Psoas muscle (tissue), 8 donors: ENCODE measurements around the gene PYCR2. TPM values are rescaled to one million over a fixed set of nuclear protein-coding genes. Genes with fewer than 3 reads are reported as not detected.

Source experiments
- ATAC-seq, 4 donors: fragments of 200-7000 bp; cut with Tn5 transposase; one replicate each; pipeline ENCODE4 v1.9.1; 2020; ENCODE audit warnings: moderate library complexity in 3 of 4, mild to moderate bottlenecking in 2 of 4
- DNase-seq, 2 donors: peaks; one replicate each; pipeline ENCODE4 v3.0.0-alpha.2; 2020
- H3K27ac ChIP-seq: fragments of 200-600 bp; one replicate; pipeline ENCODE4 v1.8.0; 2022
- H3K27me3 ChIP-seq, 3 donors: fragments of 200-600 bp in 1 of 3; one replicate each; pipeline versions ENCODE4 v1.6.1 to v1.8.0; 2013 to 2022; ENCODE audit warnings: low read length in 2 of 3, mild to moderate bottlenecking in 2 of 3, moderate library complexity in 1 of 3; ENCODE audit not compliant: insufficient read depth in 3 of 3
- H3K36me3 ChIP-seq, 2 donors: fragments of 200-600 bp in 1 of 2; one replicate each; pipeline versions ENCODE4 v1.6.1 to v1.8.0; 2013 to 2022; ENCODE audit warnings: low read depth in 1 of 2, mild to moderate bottlenecking in 1 of 2, moderate library complexity in 1 of 2; ENCODE audit not compliant: insufficient read depth in 1 of 2
- H3K4me1 ChIP-seq: fragments of 200-600 bp; one replicate; pipeline ENCODE4 v1.8.0; 2022
- H3K4me3 ChIP-seq: fragments of 200-600 bp; one replicate; pipeline ENCODE4 v1.8.0; 2022; ENCODE audit warnings: mild to moderate bottlenecking
- H3K9me3 ChIP-seq: fragments of 200-600 bp; one replicate; pipeline ENCODE4 v1.8.0; 2022
- WGBS, 3 donors: extraction: QIAGEN DNeasy Blood & Tissue Kit; methylation state at CpG; one replicate each; pipeline versions ENCODE4 v1.1.6 to v1.1.7; 2013; 5-methylcytosine and 5-hydroxymethylcytosine counted together
- intact Hi-C, 2 donors: fragments of 100-400 bp; cut with DNase I; formaldehyde crosslinking; loops; one replicate each; pipeline versions ENCODE4 v1.11.0 to v1.14.2; 2022
- polyA plus RNA-seq, 3 donors: library from polyadenylated mRNA; stranded (reverse); fragments of 200-250 nt; gene quantifications; one replicate each; pipeline ENCODE4 v1.2.3, GENCODE V29; 2013
- total RNA-seq, 4 donors: library from RNA; stranded (reverse); fragmentation: NEBNext Ultra II Directional in 2 of 4; extraction: Animal tissue kit (Norgen Biotek cat#: 25700) in 2 of 4; gene quantifications; one replicate each; pipeline versions ENCODE4 v1.2.1 to v1.2.4, GENCODE V29; 2021 to 2023
- TF ChIP-seq, protein P1 (sequence below): fragments of 200-600 bp; IDR thresholded peaks from one replicate; pipeline ENCODE4 v1.8.0; 2022; ENCODE audit warnings: antibody characterized with exemption
- donor health status: healthy with polysubstance abuse.
- donor health status: DM: no; HTN: no; CAD: no; lungs with moderate emphysema.
- donor health status: Bipolar disorder and iron deficiency.
- donor health status: healthy.
- donor health status: DM: yes; HTN: yes; CAD: no.
- donor health status: DM: no; HTN: no; CAD: no.
- donor health status: DM: no; HTN: no; CAD: no.
- donor health status: DM: yes; HTN: yes; CAD: no.

Gene PYCR2
- total and polyA plus RNA-seq, 7 donors = 34.9 to 70.2 (median 52.0) TPM

- ATAC-seq = no peak
- no peak overlapping the region for H3K4me3 ChIP-seq
- H3K9me3 ChIP-seq = no peaks in the 10 kb centered on the region
- TF ChIP-seq, protein P1, sequence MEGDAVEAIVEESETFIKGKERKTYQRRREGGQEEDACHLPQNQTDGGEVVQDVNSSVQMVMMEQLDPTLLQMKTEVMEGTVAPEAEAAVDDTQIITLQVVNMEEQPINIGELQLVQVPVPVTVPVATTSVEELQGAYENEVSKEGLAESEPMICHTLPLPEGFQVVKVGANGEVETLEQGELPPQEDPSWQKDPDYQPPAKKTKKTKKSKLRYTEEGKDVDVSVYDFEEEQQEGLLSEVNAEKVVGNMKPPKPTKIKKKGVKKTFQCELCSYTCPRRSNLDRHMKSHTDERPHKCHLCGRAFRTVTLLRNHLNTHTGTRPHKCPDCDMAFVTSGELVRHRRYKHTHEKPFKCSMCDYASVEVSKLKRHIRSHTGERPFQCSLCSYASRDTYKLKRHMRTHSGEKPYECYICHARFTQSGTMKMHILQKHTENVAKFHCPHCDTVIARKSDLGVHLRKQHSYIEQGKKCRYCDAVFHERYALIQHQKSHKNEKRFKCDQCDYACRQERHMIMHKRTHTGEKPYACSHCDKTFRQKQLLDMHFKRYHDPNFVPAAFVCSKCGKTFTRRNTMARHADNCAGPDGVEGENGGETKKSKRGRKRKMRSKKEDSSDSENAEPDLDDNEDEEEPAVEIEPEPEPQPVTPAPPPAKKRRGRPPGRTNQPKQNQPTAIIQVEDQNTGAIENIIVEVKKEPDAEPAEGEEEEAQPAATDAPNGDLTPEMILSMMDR = no peak
- intact Hi-C loops = no loop called here
- no peaks in the 10 kb centered on the region for H3K27me3 ChIP-seq
- no peak for DNase-seq
- no peak overlapping the region for H3K27ac ChIP-seq
- WGBS, 3 donors = 72 to 76% (median 74%) methylated on average over 2 of the region's 2 CpGs
- H3K36me3 ChIP-seq = peaks cover 0 to 1% of the 10 kb centered on the region in 2 donors
- H3K4me1 ChIP-seq = no peaks in the 10 kb centered on the region
Measured at GRCh38 chr1:225908773-225909172, 15.3 kb downstream of the PYCR2 start.

DNA sequence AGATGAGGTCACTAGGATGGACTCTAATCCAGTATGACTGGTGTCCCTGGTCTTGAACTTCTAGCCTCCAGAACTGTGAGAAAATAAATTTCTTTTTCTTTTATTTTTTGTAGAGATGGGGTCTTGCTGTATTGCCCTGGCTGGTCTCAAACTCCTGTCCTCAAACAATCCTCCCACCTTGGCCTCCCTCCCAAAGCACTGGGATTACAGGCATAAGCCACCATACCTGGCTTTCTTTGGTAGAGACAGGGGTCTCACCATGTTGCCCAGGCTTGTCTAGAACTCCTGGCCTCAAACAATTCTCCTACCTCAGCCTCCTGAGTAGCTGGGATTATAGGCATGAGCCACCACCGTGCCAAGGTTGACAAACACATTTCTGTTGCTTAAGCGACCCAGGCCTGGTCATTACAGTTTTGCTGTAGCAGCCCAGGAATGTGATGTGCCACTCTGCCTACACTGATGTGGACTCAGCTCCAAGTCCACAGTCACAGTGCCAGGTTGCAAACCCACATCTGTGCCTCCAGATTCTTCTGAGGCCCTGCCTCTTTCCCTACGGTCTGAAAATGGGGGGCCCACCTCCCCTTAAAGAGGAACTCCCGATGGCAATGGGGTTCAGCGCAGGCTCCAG is 15.9 kb downstream of the PYCR2 start:
- intact Hi-C loops = no loop called here
- no peak overlapping the region for H3K4me3 ChIP-seq
- no peaks in the 10 kb centered on the region for H3K4me1 ChIP-seq
- H3K27ac ChIP-seq = no peak overlapping the region
- H3K9me3 ChIP-seq = no peaks in the 10 kb centered on the region
- ATAC-seq = no peak
- H3K36me3 ChIP-seq = no peaks in the 10 kb centered on the region
- TF ChIP-seq, protein P1 = no peak
- no peak for DNase-seq
- no peaks in the 10 kb centered on the region for H3K27me3 ChIP-seq
- WGBS, 3 donors = 66 to 80% (median 76%) methylated on average over 5 of the region's 5 CpGs

DNA sequence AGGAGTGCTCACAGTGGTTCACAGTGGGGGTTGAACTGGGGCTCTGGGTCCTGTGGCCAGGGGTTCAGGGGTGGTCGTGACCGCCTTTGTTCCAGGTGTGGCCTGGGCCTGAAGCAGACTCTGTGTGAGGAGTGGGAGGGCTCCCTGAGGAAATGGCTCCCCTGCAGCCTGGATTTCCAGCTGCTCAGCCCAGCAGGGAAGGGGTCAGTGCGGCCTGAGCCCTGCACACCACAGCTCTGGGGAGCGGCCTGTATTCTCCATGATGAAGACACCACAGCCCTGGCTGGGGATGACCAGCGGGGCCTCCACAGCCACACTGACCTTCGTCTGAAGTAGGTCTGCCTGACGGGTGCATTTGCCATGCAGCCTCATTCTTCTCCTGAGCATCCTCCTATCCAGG is 16.7 kb downstream of the PYCR2 start:
- no peak overlapping the region for H3K4me3 ChIP-seq
- TF ChIP-seq, protein P1 = no peak
- no peaks in the 10 kb centered on the region for H3K9me3 ChIP-seq
- intact Hi-C loops = no loop called here
- no peaks in the 10 kb centered on the region for H3K27me3 ChIP-seq
- 94 to 97% (median 97%) methylated on average over 5 to 7 of the region's 7 CpGs for WGBS, 3 donors
- no peak overlapping the region for H3K27ac ChIP-seq
- H3K4me1 ChIP-seq = no peaks in the 10 kb centered on the region
- no peak for DNase-seq
- no peaks in the 10 kb centered on the region for H3K36me3 ChIP-seq
- ATAC-seq = no peak

- intact Hi-C loops = no loop called here
Measured at GRCh38 chr1:225906467-225906866, 17.6 kb downstream of the PYCR2 start.

More at GRCh38 chr1:225906467-225906866, 17.6 kb downstream of the PYCR2 start:
- Histone ChIP-seq H3K4me1 (no peaks in the 10 kb centered on the region), H3K27me3 (no peaks in the 10 kb centered on the region), H3K9me3 (no peaks in the 10 kb centered on the region), H3K36me3 (no peaks in the 10 kb centered on the region), H3K27ac (no peak overlapping the region), H3K4me3 (no peak overlapping the region)
- 84 to 89% (median 88%) methylated on average over 6 of the region's 6 CpGs for WGBS, 3 donors
- TF ChIP-seq, protein P1 = no peak
- DNase-seq (no peak), ATAC-seq (no peak)
